ENCODE measurements around the gene MAP3K7. TPM values are rescaled to one million over a fixed set of nuclear protein-coding genes. Genes with fewer than 3 reads are reported as not detected.

Gene MAP3K7
- total RNA-seq, 1 donor from 2014 or later: 18.3 TPM

- no peak for TF ChIP-seq CTCF (IDR thresholded peaks at IDR 0.05)
- Histone ChIP-seq H3K27ac (no peak overlapping the region), H3K27me3 (no peaks in the 10 kb centered on the region), H3K4me1 (no peaks in the 10 kb centered on the region), H3K9me3 (no peaks in the 10 kb centered on the region), H3K4me3 (no peak overlapping the region), H3K36me3 (peaks cover 15 to 25% of the 10 kb centered on the region in 2 donors)
- no peak for DNase-seq (ENCODE audit: low spot score in 2 of 2)
- intact Hi-C loops (cut with DNase I): no loop called here
Measured at GRCh38 chr6:90536520-90536919, 50.4 kb downstream of the MAP3K7 start.

- Histone ChIP-seq H3K4me1 (no peaks in the 10 kb centered on the region), H3K4me3 (no peak overlapping the region), H3K27me3 (no peaks in the 10 kb centered on the region), H3K36me3 (peaks cover 15 to 32% of the 10 kb centered on the region in 2 donors), H3K27ac (no peak overlapping the region), H3K9me3 (no peaks in the 10 kb centered on the region)
- DNase-seq (ENCODE audit: low spot score in 2 of 2): no peak
- no peak for TF ChIP-seq CTCF (IDR thresholded peaks at IDR 0.05)
- intact Hi-C loops (cut with DNase I): no loop called here
Measured at GRCh38 chr6:90534337-90535025, 52.4 kb downstream of the MAP3K7 start.

- DNase-seq (ENCODE audit: low spot score in 2 of 2): no peak
- H3K27me3 ChIP-seq: no peaks in the 10 kb centered on the region
- TF ChIP-seq CTCF (IDR thresholded peaks at IDR 0.05): no peak
- H3K9me3 ChIP-seq: no peaks in the 10 kb centered on the region
- no peaks in the 10 kb centered on the region for H3K4me1 ChIP-seq
- H3K36me3 ChIP-seq: peaks cover 15 to 32% of the 10 kb centered on the region in 2 donors
- H3K27ac ChIP-seq: no peak overlapping the region
- intact Hi-C loops (cut with DNase I): no loop called here
- no peak overlapping the region for H3K4me3 ChIP-seq
Measured at GRCh38 chr6:90533615-90534336, 53.1 kb downstream of the MAP3K7 start.

GRCh38 chr6:90530882-90531281, 56.0 kb downstream of the MAP3K7 start:
- H3K27me3 ChIP-seq: no peaks in the 10 kb centered on the region
- peaks cover 10 to 23% of the 10 kb centered on the region in 2 donors for H3K36me3 ChIP-seq
- no peak overlapping the region for H3K27ac ChIP-seq
- no peak overlapping the region for H3K4me3 ChIP-seq
- intact Hi-C loops (cut with DNase I): no loop called here
- no peaks in the 10 kb centered on the region for H3K4me1 ChIP-seq
- no peak for TF ChIP-seq CTCF (IDR thresholded peaks at IDR 0.05)
- DNase-seq (ENCODE audit: low spot score in 2 of 2): no peak
- H3K9me3 ChIP-seq: no peaks in the 10 kb centered on the region

GRCh38 chr6:90525421-90525820, 61.5 kb downstream of the MAP3K7 start:
- DNase-seq (ENCODE audit: low spot score in 2 of 2): no peak
- no peak for TF ChIP-seq CTCF (IDR thresholded peaks at IDR 0.05)
- Histone ChIP-seq H3K4me3 (no peak overlapping the region), H3K27ac (no peak overlapping the region), H3K27me3 (no peaks in the 10 kb centered on the region), H3K36me3 (peaks cover 21 to 30% of the 10 kb centered on the region in 2 donors), H3K9me3 (no peaks in the 10 kb centered on the region), H3K4me1 (no peaks in the 10 kb centered on the region)
- intact Hi-C loops (cut with DNase I): no loop called here

All from ascending aorta (tissue), 2 donors.